ENCODE data around the gene SLC12A4.

DNA sequence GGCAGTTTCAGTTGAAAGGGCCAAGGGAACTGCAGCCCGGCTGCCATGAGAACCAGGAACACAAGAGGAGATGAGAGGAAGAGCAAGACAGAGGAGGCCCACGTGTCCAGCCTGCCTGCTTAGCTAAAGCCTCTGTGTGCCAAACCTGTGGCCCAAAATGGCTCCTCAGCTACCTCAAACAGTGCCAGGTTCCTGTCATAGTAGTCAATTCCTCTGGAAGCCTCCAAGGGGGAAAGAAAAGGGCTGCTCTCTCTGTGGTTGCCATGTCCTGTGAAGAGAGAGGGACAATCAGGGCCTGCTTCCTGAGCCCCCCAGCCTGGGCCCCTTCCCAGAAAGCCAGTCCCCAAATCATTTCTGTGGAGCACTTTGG is 5.2 kb downstream of the SLC12A4 start:
- TF ChIP-seq, protein P1, sequence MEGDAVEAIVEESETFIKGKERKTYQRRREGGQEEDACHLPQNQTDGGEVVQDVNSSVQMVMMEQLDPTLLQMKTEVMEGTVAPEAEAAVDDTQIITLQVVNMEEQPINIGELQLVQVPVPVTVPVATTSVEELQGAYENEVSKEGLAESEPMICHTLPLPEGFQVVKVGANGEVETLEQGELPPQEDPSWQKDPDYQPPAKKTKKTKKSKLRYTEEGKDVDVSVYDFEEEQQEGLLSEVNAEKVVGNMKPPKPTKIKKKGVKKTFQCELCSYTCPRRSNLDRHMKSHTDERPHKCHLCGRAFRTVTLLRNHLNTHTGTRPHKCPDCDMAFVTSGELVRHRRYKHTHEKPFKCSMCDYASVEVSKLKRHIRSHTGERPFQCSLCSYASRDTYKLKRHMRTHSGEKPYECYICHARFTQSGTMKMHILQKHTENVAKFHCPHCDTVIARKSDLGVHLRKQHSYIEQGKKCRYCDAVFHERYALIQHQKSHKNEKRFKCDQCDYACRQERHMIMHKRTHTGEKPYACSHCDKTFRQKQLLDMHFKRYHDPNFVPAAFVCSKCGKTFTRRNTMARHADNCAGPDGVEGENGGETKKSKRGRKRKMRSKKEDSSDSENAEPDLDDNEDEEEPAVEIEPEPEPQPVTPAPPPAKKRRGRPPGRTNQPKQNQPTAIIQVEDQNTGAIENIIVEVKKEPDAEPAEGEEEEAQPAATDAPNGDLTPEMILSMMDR (conservative IDR thresholded peaks at IDR 0.05; ENCODE audit: low read depth, low read length) = no peak
- no peak for TF ChIP-seq EZH2phosphoT487 (IDR thresholded peaks at IDR 0.05; ENCODE audit: borderline replicate concordance, low read length)
- TF ChIP-seq EZH2 (IDR thresholded peaks at IDR 0.05; ENCODE audit: low read length, unreplicated experiment) = no peak

All from PC-3 (cell line).